NT2/D1 (cell line): ENCODE data around the gene TEX22.

Experiments
- YY1 ChIP-seq: IDR thresholded peaks from 2 replicates; pipeline ENCODE4 v1.6.1; 2011; ENCODE audit not compliant: insufficient read length, insufficient read depth
- ZNF274 ChIP-seq: IDR thresholded peaks from 2 replicates; pipeline ENCODE4 v1.6.1; 2011; ENCODE audit warnings: mild to moderate bottlenecking, low read depth, low read length

- no peak for TF ChIP-seq ZNF274
- TF ChIP-seq YY1 = no peak
Observed at GRCh38 chr14:105388976-105389375, 9.4 kb upstream of the TEX22 start.
